ENCODE results near the gene RARB. TPM values are rescaled to one million over a fixed set of nuclear protein-coding genes. Genes with fewer than 3 reads are reported as not detected.

The RARB gene
- polyA plus RNA-seq, 1 experiment: 7.8 TPM

GRCh38 chr3:25410703-25411102 lies 17.4 kb upstream of the RARB start:
- H3K4me3 ChIP-seq (ENCODE audit: low read depth, low read length): no peak overlapping the region
- POLR2A ChIA-PET: no interaction called here
- H3K36me3 ChIP-seq (ENCODE audit: control insufficient read depth, insufficient read depth, low read length): no peaks in the 10 kb centered on the region
- TF ChIP-seq CTCF (IDR thresholded peaks at IDR 0.05; ENCODE audit: insufficient read depth, low read depth, low read length): no peak
- DNase-seq (ENCODE audit: low read depth): no peak
- H3K27me3 ChIP-seq (ENCODE audit: control insufficient read depth, insufficient read depth, low read length): no peaks in the 10 kb centered on the region
- CTCF ChIA-PET: interaction anchor here (0.9 to 1.1 kb wide), 2 partner anchors 9 to 20 kb away, joined by 3 read pairs; no protein-coding TSS in a partner anchor

GRCh38 chr3:25412269-25412668 lies 15.8 kb upstream of the RARB start:
- ChIA-PET CTCF (no interaction called here), POLR2A (no interaction called here)
- TF ChIP-seq CTCF (IDR thresholded peaks at IDR 0.05; ENCODE audit: insufficient read depth, low read depth, low read length): no peak
- Histone ChIP-seq H3K36me3 (ENCODE audit: control insufficient read depth, insufficient read depth, low read length) (no peaks in the 10 kb centered on the region), H3K4me3 (ENCODE audit: low read depth, low read length) (no peak overlapping the region), H3K27me3 (ENCODE audit: control insufficient read depth, insufficient read depth, low read length) (no peaks in the 10 kb centered on the region)
- no peak for DNase-seq (ENCODE audit: low read depth)

- CTCF ChIA-PET: interaction anchor here (1.3 kb wide), 1 partner anchor 38 kb away, joined by 3 read pairs; no protein-coding TSS in a partner anchor
Observed at GRCh38 chr3:25416176-25416575, 11.9 kb upstream of the RARB start.

GRCh38 chr3:25418596-25418995 lies 9.5 kb upstream of the RARB start:
- TF ChIP-seq CTCF (IDR thresholded peaks at IDR 0.05; ENCODE audit: insufficient read depth, low read depth, low read length): no peak
- no peak overlapping the region for H3K4me3 ChIP-seq (ENCODE audit: low read depth, low read length)
- ChIA-PET POLR2A (no interaction called here), CTCF (no interaction called here)
- no peak for DNase-seq (ENCODE audit: low read depth)
- H3K36me3 ChIP-seq (ENCODE audit: control insufficient read depth, insufficient read depth, low read length): no peaks in the 10 kb centered on the region
- no peaks in the 10 kb centered on the region for H3K27me3 ChIP-seq (ENCODE audit: control insufficient read depth, insufficient read depth, low read length)

More at GRCh38 chr3:25416176-25416575, 11.9 kb upstream of the RARB start:
- no peak for TF ChIP-seq CTCF (IDR thresholded peaks at IDR 0.05; ENCODE audit: insufficient read depth, low read depth, low read length)
- H3K36me3 ChIP-seq (ENCODE audit: control insufficient read depth, insufficient read depth, low read length): no peaks in the 10 kb centered on the region
- DNase-seq (ENCODE audit: low read depth): no peak
- no peaks in the 10 kb centered on the region for H3K27me3 ChIP-seq (ENCODE audit: control insufficient read depth, insufficient read depth, low read length)
- no peak overlapping the region for H3K4me3 ChIP-seq (ENCODE audit: low read depth, low read length)
- POLR2A ChIA-PET: no interaction called here

- Histone ChIP-seq H3K27me3 (ENCODE audit: control insufficient read depth, insufficient read depth, low read length) (no peaks in the 10 kb centered on the region), H3K36me3 (ENCODE audit: control insufficient read depth, insufficient read depth, low read length) (no peaks in the 10 kb centered on the region), H3K4me3 (ENCODE audit: low read depth, low read length) (no peak overlapping the region)
- POLR2A ChIA-PET: no interaction called here
- CTCF ChIA-PET: interaction anchor here (1.1 kb wide), 1 partner anchor 9 kb away, joined by 3 read pairs; no protein-coding TSS in a partner anchor
- DNase-seq (ENCODE audit: low read depth): no peak
- no peak for TF ChIP-seq CTCF (IDR thresholded peaks at IDR 0.05; ENCODE audit: insufficient read depth, low read depth, low read length)
Observed at GRCh38 chr3:25419251-25419650, 8.8 kb upstream of the RARB start.
